Embryonic facial prominence (tissue), 1 donor: ENCODE results near the gene ERGIC1.
"Not testable (repeated sequence)": the region's sequence is repeated elsewhere in the genome, so short reads cannot be mapped to it uniquely, and the experiment has no call there.

Experiments
- DNase-seq: peaks from one replicate; pipeline ENCODE4 v3.0.0-alpha.2; 2016; ENCODE audit errors: extremely low spot score

The ERGIC1 gene

GRCh38 chr5:172801179-172801671 is 32.8 kb upstream of the ERGIC1 start:
- DNase-seq: no peak

- no peak for DNase-seq
These were observed 31.9 kb upstream of the ERGIC1 start for GRCh38 chr5:172802112-172802511.

- no peak for DNase-seq
These were observed 31.4 kb upstream of the ERGIC1 start for GRCh38 chr5:172802567-172803176.

- no peak for DNase-seq
These were observed 28.9 kb upstream of the ERGIC1 start for GRCh38 chr5:172805018-172805683.

- DNase-seq: no peak
These were observed 28.3 kb upstream of the ERGIC1 start for GRCh38 chr5:172805736-172806255.

- no peak for DNase-seq
These were observed 27.0 kb upstream of the ERGIC1 start for GRCh38 chr5:172806897-172807672.

- DNase-seq: no peak
These were observed 26.2 kb upstream of the ERGIC1 start for GRCh38 chr5:172807766-172808311.

GRCh38 chr5:172809774-172810173 is 24.3 kb upstream of the ERGIC1 start:
- DNase-seq: no peak

GRCh38 chr5:172810996-172811395 is 23.1 kb upstream of the ERGIC1 start:
- DNase-seq: not testable (repeated sequence)

GRCh38 chr5:172815631-172816030 is 18.4 kb upstream of the ERGIC1 start:
- DNase-seq: no peak

- DNase-seq: no peak
These were observed 17.0 kb upstream of the ERGIC1 start for GRCh38 chr5:172816925-172817562.

- DNase-seq: no peak
These were observed 16.4 kb upstream of the ERGIC1 start for GRCh38 chr5:172817664-172818063.

- no peak for DNase-seq
These were observed 16.0 kb upstream of the ERGIC1 start for GRCh38 chr5:172818081-172818480.

- no peak for DNase-seq
These were observed 14.5 kb upstream of the ERGIC1 start for GRCh38 chr5:172819569-172819968.

GRCh38 chr5:172820046-172820767 is 13.8 kb upstream of the ERGIC1 start:
- DNase-seq: no peak

- DNase-seq: no peak
These were observed 12.6 kb upstream of the ERGIC1 start for GRCh38 chr5:172821340-172821985.

GRCh38 chr5:172823840-172824362 is 10.2 kb upstream of the ERGIC1 start:
- no peak for DNase-seq

- no peak for DNase-seq
These were observed 8.3 kb upstream of the ERGIC1 start for GRCh38 chr5:172825610-172826204.

GRCh38 chr5:172827841-172828240 is 6.2 kb upstream of the ERGIC1 start:
- DNase-seq: no peak

GRCh38 chr5:172828911-172829431 is 5.1 kb upstream of the ERGIC1 start:
- DNase-seq: no peak
